Muscle of arm (tissue), 12 donors: ENCODE results near the gene SLC4A11. TPM values are rescaled to one million over a fixed set of nuclear protein-coding genes. Genes with fewer than 3 reads are reported as not detected.

Experiments used
- DNase-seq: peaks from one replicate; pipeline ENCODE4 v3.0.0-alpha.2; 2013
- polyA plus RNA-seq, 12 donors: library from polyadenylated mRNA; unstranded; fragments of 120-200 nt; gene quantifications; one replicate each; pipeline ENCODE4 v1.2.1, GENCODE V29; 2013; ENCODE audit not compliant: insufficient read length in 12 of 12

SLC4A11 gene
- polyA plus RNA-seq, 12 donors: 0.53 to 1.9 (median 0.95) TPM; not detected in 2

DNA sequence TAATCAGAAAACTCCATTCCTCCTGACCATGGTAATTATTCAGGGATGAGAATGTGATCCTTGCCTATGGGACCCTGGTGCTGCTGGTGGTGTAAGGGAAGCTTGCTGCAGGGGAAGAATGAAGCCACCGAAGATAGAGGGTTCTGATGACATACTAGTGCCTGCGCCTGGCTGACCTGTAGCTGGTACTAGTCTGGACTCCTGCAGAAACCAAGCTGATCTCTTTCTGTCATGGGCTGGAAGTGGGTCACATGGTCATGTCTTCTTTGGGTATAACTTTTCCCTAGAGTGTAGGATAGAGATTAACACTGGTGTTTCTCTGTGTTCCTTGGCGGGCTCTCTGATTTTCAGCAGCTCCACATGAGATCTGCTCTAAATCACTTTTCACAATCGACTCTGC is 8.6 kb upstream of the SLC4A11 start:
- DNase-seq: no peak

DNA sequence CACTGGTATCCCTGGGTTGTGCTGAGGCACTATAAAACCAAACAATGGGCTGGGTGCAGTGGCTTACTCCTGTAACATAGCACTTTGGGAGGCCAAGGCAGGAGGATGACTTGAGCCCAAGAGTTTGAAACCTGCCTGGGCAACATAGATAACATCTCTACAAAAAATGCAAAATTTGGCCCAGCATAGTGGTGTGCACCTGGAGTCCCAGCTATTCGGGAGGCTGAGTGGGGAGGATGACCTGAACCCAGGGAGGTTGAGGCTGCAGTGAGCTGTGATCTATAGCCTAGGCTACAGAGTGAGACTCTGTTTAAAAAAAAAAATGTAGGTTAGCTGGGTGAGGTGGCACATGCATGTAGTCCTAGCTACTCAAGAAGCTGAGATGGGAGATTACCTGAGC is 7.7 kb upstream of the SLC4A11 start:
- no peak for DNase-seq

DNA sequence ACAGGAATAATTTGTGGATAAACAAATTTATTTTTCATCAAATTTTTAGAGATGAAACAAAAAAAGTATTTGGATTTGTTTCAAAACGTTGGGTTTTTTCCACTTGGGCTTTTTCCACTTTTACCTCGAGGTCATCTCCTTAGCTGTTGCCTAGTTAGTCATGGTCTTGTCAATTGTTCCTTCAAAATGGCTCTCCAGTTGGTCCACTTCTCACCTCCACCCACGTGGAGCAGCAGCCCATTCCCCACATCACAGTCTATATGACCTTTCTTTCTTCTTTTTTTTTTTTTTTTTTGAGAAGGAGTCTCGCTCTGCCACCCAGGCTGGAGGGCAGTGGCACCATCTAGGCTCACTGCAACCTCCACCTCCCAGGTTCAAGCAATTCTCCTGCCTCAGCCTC is 6.7 kb upstream of the SLC4A11 start:
- DNase-seq: no peak

DNA sequence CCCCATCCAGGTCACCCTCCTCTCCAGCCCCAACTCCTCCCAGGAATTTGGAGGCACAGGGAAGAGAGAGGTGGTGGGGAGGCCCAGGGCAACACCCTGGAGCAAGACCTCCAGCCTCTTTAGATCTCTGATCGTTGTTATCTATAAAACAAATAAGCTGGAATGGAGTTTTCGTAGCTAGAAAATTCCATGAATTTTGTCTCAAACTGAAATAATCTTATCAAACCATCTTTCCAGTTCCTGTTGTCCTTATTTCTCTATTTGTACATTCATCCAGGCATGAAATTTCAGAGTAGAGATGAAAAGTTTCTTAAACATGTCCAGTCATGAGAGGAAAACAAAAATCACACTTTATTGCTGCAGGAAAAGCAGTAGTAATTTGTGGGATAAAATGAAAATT is 6.2 kb upstream of the SLC4A11 start:
- no peak for DNase-seq

DNA sequence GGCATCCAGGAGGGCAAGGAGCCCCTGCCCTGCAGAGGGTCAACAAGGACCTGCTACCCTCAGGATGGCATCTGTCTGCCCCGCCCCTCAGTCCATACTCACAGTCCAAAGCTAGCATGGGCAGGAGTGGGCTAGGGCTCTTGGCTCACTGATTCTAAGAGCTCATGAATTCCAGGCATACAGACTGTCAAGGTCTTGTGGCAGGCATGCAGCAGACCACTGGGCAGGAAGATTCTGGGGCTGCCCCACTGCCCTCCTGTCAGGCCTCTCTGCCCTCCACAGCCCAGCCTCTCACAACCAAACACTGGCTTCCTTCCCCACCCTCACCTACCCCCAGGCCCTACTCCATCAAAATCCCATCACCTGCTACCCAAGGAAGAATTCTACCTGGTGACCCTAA is 5.6 kb upstream of the SLC4A11 start:
- no peak for DNase-seq

DNA sequence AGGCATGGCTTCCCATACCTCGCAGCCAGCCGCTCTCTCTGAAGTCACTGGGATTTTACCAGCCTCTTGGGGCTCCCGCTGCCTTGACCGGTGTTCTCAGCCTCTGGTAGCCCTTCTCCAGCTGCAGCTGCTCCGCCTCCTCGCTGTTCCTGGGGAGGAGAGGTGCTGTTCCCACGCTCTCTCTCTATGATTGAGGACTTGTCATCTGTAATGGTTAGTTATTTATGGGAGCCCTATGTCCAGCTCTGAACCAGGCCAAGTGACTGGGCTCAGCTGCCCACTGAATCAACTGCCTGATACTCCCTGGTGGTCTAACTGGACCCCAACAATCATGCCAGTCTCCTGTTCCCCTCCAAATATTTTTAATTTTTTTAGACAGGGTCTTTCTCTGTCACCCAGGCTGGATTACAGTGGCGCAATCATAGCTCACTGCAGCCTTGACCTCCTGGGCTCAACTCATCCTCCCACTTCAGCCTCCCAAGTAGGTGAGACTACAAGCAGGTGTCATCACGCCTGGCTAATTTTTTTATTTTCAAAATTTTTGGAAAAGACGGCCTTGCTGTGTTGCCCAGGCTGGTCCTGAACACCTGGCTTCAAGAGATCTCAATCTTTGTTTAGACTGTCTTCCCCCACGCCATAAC is 4.8 kb upstream of the SLC4A11 start:
- no peak for DNase-seq

DNA sequence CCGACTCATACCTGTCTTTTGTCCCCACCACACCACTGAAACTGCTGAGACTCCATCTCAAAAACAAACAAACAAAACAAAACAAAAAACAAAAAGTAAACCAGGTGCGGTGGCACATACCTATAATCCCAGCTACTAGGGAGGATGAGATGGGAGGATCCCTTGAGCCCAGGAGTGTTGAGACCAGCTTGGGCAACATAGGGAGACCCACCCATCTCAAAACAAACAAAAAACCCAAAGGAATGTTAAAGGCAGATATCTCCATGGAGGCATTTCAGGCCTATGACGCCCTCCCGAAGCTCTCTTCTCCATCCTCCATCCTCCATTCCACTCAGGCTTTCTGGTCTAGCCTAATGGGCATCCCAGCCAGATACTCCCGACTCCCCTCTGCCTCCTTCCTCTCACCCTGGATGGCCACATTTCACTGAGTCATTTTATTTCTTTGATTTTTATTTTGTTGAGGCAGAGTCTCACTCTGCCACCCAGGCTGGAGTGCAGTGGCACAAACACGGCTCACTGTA is 3.2 kb upstream of the SLC4A11 start:
- no peak for DNase-seq

DNA sequence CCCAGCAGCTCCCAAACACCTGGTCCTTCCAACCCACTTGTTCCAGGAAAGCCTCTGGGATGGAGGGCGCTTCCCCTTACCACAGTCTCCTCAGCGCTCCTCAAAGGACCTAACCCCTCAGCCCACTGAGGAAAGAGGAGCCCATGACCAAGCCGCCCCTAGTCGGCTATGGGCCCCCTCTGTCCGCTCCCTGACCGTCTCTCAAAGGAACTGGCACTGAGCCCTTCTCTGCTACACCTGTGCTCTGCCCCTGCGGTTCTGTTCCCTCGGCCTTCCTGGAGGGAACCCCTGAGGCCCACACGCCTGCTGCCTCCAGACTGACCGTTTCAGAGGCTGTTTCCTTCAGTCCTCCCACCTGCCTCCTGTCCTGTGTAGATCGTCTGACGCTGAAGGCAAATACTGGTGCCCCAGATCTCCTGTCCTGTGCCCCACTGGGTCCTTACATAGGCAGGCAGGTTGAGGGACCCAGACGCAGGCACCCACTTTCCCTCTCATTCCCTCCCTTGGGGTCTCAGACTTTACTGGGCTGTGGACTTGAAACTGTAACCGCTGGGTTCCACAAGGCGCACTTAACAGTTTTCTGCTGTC is 1.9 kb upstream of the SLC4A11 start:
- DNase-seq: no peak

DNA sequence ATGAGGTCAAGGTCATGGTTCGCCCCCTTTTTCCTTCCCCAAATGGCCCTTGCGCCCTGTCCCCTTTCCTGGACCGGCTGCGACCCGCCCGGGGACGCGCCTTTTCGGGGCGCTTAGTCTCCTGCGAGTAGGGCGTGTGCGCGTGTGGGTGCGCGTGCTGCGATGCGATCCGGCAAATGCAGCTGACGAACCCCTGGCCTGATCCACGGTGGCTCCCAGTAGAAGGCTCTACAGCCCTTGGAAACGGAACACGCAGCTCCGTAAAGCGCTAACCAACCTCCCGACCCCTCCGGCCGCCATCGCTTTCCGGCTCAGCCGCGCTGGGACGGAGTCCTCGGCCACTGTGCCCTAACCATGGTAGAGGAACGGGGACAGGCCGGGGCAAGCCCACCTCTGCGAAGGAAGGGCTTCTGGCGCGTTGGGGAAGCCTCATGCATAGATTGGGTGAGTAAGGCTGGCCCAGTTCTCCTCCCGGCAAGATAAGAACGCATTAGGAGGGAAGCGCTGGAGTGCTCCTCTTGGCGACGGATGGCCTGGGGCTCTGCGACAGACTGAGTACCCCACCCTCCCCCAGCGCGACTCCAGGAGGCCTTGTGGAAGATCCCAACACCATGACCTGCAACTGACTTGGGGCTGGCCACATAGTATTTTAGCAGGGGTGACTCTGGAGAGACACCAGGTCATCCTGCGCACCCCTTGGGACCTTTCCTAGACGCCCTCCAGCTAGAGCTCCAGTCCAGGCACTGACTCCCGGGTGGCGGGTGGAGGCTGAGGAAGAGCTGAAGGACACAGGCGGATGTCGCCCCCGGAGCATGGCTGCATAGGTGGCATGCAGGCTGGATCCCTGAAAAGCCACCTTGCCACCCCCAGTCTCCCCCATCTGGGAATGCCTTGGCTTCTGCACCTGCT is 1.1 kb upstream of the SLC4A11 start:
- DNase-seq: no peak

DNA sequence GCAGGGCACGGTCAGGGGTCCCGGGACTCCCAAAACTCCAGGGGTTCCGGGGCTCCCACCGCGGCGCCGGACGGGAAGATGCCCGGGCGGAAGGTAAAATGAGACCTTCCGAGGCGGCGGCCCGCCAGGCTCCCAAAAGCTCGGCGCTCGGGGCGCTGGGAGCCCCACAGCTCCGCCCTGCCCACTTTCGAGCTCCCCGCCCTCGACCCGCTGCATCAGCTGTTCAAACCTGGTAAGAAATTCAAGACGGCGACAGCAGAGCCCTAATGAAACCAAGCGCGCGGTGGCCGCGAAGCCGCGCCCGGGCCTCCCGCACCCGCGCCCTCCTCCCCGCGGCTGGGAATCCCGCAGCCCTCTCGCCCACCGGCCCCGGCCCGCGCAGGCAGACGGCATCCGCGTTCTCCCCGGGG is 369 bp downstream of the SLC4A11 start:
- no peak for DNase-seq

DNA sequence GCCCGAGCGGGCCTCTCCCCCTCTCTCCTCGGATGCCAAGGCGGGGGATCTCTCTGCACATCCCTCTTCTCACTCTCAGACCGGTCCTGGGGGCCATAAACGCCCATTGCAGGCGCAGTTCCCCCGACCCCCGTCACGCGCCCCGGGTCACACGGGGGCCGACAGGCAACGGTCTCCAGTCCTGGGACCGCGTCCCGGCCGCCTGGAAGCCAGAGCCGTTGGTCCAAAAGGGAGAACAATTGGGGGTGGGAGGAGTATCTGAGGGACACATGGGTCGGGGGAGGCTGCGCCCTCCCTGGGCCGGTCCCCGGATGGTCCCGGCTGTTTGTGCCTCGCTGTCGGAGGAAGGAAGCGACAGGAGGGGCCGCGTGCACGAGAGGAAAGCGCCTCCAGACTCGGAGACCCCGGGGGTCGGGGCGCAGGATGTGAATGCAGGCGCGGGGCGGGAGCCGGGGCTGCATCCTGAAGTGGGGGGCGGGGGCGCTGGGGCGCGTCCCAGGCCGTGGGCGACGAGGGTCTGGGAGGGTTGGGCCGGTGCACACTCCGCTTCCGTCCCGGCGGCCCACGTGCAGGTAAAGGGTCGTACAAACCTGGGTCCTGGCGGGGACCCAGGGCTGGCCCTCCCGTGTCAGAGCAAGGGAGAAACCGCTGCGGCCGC is 903 bp downstream of the SLC4A11 start:
- no peak for DNase-seq

DNA sequence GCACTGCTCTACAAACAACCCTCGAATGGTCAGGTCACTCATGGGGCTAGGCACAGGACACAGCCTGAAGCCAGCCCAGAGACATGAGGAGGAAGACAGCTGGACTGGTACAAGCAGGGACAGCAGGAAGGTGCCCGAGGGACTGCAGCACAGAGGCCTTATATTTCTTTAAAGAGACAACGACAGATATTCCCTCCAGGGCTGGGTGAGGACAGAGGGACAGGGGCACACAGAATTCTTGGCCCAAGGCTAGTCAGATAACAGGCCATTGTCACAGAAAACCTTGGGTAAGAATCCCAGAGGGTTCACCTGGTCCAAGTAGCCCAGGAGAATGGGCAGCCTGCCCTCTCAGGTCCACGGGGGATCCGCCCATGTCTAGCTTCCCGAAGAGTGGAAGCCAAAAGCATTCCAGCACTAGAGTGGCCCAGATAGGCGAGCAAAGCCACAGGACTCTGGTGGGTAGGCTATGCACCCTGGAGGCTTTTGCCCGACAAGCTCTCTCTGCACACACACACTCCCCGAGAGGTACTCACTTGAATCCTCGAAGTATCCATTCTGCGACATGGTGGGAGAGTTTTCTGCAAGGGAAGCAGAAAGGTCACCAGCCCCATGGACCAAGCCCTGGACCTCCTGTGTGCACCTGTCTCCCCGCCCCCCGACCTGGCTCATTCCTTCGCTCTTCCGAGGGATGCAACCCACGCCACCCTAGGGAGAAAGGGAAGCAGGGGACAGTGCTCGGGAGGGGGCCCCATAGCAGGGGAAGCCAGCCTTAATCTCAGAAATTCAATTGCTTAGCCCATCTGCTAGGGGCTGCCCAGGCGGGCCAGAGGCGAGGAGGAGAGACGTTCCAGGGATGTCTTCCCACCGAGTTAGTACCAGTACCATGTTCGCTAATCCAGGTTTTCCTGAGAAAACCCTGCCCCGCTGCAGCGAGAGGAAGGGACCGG is 1.7 kb downstream of the SLC4A11 start:
- no peak for DNase-seq

DNA sequence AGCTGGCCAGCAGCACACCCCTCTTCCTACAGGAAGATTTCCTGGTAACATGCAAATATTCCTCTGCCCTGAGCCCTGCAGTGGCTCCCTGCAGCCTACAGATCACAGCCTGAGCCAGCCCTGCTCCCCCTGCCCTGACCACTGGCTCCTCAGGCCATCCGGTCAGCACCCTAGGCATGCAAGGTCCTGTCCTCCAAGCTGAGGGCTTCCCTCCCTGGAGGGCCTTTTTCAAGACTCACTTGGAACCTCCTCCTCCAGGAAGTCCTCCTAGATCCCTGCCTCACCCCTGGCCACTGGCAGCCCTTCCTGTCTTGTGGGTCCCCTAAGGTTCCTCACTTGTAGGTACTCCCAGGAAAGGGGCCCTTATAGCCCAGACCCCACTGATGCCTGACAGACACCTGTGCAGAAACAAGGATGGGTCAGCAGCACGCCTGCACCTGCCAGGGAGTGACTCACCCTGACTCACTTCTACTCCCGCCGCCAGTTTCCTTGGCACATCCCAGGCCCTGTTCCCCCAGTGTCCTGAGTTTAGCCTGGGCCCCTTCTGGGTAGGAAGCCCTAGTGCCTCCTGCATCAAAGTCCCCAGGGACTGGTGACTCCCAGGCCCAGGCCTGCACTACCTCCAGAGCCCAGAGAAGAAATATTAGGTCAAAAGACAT is 3.2 kb downstream of the SLC4A11 start:
- DNase-seq: no peak

DNA sequence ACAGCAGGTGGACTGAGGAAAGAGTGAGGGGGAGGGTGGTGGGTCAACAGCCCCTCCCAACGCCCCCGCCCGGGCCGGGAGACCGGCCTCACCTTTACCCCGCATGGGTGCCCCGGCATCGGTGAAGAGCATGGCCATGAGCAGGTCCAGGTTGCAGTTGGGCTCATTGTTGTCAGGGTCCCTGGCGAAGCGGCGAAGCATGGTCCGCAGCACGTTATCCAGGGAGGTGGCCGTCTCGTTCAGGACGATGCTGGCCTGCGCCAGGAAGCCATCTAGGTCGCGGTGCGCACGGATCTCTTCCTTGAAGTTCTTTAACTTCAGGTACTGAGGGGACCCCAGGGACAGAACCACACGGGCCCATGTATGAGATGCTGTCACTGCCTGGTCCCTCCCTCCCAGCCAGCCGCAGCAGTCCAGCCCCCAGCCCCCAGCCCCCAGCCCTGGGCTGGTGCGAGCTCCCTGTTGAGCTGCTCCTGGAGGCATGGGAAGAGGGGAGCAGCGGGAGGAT is 4.9 kb downstream of the SLC4A11 start:
- no peak for DNase-seq

DNA sequence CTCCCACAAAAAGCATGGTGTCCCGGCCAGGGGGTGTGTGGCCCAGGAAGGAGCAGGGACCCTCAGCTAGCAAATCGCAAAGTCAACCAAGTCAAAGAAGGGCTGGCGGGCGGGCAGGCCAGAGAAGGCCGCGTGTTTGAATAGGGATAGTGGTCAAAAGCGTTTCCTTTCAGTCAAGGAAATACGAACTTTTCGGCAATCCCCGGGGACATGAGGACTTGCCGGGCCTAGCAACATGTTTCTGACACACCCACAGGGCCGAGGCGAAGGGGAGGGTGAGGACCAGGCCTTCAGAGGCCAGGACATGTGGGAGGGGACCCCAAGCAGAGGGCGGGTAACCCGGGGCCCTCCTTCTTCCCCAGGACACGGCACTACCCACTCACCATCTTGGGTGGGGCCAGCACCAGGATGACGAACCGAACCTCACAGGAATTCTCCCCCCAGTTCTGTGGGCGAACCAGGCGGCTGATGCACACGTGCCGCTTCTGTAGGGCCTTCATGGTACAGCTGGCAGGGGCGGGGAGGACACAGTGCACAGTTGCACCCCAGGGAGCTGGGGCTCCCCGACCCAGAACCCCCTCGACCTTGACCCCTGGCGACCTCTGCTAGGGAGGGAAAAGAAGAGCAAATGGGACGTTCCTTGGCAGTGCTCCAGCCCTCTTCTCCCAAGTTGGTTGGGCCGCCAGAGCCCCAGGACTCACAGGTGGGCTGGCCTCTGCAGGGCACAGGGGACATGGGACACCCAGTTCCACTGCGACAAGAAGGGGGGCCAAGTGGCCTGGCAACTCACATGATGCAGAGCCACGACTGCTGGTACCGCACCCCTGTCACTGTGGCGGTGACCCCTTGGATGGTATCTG is 5.6 kb downstream of the SLC4A11 start:
- DNase-seq: no peak

DNA sequence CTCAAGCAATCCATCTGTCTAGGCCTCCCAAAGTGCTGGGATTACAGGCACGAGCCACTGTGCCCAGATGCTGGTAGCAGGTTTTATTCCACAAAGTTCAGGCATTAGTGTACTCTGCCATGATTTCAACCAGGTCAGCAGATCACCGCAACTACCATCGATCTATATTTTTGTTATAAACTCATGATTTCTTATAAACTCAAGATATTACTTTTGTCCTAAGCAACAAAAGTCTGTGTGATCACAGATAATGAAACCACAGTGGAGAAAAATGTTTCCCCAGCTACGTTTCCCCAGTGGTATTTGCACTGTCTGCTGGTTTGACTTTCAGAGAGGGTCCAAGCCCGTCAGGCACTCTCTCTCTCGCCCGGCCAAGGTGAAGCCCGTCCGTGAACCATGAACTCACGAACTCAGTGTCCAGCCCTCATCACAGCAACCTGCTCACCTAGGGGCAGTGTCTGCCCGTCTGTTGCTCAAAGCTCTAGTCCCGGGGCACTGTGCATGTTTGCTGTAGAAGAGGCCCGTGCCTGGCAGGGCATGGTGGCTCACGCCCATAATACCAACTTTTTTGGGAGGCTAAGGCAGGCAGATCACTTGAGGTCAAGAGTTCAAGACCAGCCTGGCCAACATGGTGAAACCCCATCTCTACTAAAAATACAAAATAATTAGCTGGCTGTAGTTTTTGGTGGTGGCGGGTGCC is 7.0 kb downstream of the SLC4A11 start:
- no peak for DNase-seq

DNA sequence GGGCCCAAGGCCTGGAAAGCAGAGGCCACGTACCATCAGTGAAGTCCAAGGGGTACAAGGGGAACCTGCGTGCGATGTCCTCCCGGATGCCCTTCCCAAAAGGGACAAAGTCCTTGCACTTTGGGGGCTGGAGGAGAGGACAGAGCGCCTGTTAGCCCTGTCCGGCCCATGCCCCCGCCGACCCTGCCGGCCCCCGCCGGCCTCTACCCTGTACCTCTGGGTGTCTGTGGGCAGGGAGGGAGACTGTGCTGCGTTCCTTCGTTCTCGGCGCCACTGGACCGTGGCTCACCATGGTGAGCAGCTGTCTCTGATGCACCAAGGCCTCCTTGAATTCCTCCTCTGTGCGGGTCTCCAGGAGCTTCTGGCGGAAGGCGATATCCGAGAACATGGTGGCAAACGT is 7.9 kb downstream of the SLC4A11 start:
- DNase-seq: no peak

DNA sequence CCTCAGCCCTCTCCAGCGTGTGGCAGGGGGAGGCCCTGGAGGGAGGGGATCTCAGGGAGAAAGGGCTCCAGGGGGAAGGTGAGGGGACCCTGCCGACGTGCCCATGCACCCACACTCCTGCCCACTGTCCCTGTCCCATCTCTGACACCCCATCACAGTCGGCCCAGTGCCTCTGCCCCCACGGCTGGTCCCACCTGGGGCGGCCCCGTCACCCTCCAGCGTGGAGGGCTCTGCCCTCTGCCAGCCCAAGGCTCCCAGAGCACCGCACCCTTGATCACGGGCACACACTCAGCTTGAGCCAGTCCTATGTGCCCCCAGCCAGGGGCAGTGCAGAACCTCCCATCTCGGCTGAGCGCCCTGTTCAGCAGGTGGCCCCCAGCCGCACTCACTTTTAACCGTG is 9.2 kb downstream of the SLC4A11 start:
- DNase-seq: no peak

DNA sequence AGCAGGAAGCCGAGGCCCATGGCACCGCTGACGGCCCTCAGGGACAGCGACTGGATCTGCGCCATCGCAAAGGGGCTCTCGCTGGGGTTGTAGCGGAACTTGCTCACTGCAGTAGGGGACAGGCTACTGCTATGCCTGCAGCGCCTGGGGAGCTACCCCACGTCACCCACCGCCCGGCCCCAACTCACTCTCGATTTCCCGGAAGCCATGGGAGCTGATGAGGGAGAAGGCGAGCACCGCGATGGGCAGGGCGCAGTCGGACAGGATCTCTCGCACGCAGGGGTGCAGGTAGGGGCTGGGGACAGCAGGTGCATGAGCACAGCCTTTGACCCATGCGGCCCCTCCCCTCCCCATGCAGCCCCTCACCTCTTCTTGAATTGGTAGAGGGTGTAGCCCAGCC is 9.8 kb downstream of the SLC4A11 start:
- DNase-seq: no peak
